ENCODE results near the gene IFNA8. TPM values are rescaled to one million over a fixed set of nuclear protein-coding genes. Genes with fewer than 3 reads are reported as not detected.

IFNA8 gene
- total and polyA plus RNA-seq, 2 of the 8 experiments (the other 6 are each of a cell fraction or from before 2014, with no cell fraction given), result not detected

GRCh38 chr9:21399956-21400355 lies 9.0 kb upstream of the IFNA8 start (continued):
- TF ChIP-seq, protein P1, sequence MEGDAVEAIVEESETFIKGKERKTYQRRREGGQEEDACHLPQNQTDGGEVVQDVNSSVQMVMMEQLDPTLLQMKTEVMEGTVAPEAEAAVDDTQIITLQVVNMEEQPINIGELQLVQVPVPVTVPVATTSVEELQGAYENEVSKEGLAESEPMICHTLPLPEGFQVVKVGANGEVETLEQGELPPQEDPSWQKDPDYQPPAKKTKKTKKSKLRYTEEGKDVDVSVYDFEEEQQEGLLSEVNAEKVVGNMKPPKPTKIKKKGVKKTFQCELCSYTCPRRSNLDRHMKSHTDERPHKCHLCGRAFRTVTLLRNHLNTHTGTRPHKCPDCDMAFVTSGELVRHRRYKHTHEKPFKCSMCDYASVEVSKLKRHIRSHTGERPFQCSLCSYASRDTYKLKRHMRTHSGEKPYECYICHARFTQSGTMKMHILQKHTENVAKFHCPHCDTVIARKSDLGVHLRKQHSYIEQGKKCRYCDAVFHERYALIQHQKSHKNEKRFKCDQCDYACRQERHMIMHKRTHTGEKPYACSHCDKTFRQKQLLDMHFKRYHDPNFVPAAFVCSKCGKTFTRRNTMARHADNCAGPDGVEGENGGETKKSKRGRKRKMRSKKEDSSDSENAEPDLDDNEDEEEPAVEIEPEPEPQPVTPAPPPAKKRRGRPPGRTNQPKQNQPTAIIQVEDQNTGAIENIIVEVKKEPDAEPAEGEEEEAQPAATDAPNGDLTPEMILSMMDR (IDR thresholded peaks at IDR 0.05; ENCODE audit: control extremely low read depth in 1 of 3, insufficient read depth in 1 of 3, low read depth in 1 of 3, low read length in 3 of 3), result no peak
- TF ChIP-seq BCL11A (IDR thresholded peaks at IDR 0.05; ENCODE audit: low read depth in 2 of 2, low read length in 2 of 2), result no peak

Data from H1 (cell line).